ENCODE data around the gene PRKG1.

GRCh38 chr10:51109801-51110533 lies 35.7 kb downstream of the PRKG1 start:
- TF ChIP-seq CTCF (IDR thresholded peaks at IDR 0.05; ENCODE audit: low read depth, low read length, poor library complexity, severe bottlenecking) (no peak), EZH2phosphoT487 (IDR thresholded peaks at IDR 0.05; ENCODE audit: borderline replicate concordance, low read length) (no peak)
